H1 (cell line): ENCODE data around the gene ANKS1A. TPM values are rescaled to one million over a fixed set of nuclear protein-coding genes. Genes with fewer than 3 reads are reported as not detected.

Experiments used
- CTCF ChIA-PET: fragments of 300-600 bp; sonication (Branson Sonifier 250); formaldehyde crosslinking; loops from one replicate; lab custom pipeline; 2021; ENCODE audit not compliant: partially characterized antibody; lab: Charles Lee
- POLR2A ChIA-PET: fragments of 300-600 bp; sonication (Branson Sonifier 250); formaldehyde crosslinking; loops from one replicate; lab custom pipeline; 2021; ENCODE audit warnings: inconsistent platforms; ENCODE audit not compliant: partially characterized antibody; lab: Charles Lee
- DNase-seq, 2 experiments: peaks; one replicate each; pipeline versions ENCODE4 v3.0.0 to v3.0.0-alpha.2; 2010 to 2022; ENCODE audit warnings: low spot score in 2 of 2, low read depth in 1 of 2, mixed read lengths in 1 of 2
- FAIRE-seq: peaks from 2 replicates; lab custom pipeline; 2011; peaks lifted over from hg19 to GRCh38; lab: Jason Lieb, UNC
- H2AFZ ChIP-seq: 2 replicates; pipeline ENCODE4 v1.8.1; 2012; ENCODE audit warnings: low read length, inconsistent platforms
- H2AK5ac ChIP-seq: 2 replicates; pipeline ENCODE4 v1.6.1; 2013; ENCODE audit warnings: low read depth, low read length
- H2BK120ac ChIP-seq: replicated peaks from 2 replicates; pipeline ENCODE3; 2013; ENCODE audit warnings: low read depth, low read length, inconsistent platforms
- H2BK12ac ChIP-seq: 2 replicates; pipeline ENCODE4 v1.6.1; 2013; ENCODE audit warnings: low read depth, low read length
- H2BK15ac ChIP-seq: 2 replicates; pipeline ENCODE4 v1.6.1; 2013; ENCODE audit warnings: low read length
- H2BK20ac ChIP-seq: 2 replicates; pipeline ENCODE4 v1.6.1; 2013; ENCODE audit warnings: low read length
- H2BK5ac ChIP-seq: 2 replicates; pipeline ENCODE4 v1.6.1; 2013; ENCODE audit warnings: low read depth, low read length
- H3K14ac ChIP-seq: 2 replicates; pipeline ENCODE4 v1.6.1; 2013; ENCODE audit warnings: inconsistent platforms; ENCODE audit not compliant: insufficient read length
- H3K18ac ChIP-seq: 2 replicates; pipeline ENCODE4 v1.6.1; 2013; ENCODE audit warnings: low read length; ENCODE audit errors: extremely low read depth
- H3K23ac ChIP-seq: 2 replicates; pipeline ENCODE4 v1.6.1; 2013; ENCODE audit warnings: inconsistent platforms; ENCODE audit not compliant: insufficient read length
- H3K23me2 ChIP-seq: 2 replicates; pipeline ENCODE4 v1.6.1; 2013; ENCODE audit warnings: low read depth, low read length
- H3K27ac ChIP-seq: 2 replicates; pipeline ENCODE4 v1.6.1; 2011; ENCODE audit warnings: low read depth, low read length, inconsistent platforms
- H3K27me3 ChIP-seq, 4 experiments: replicated peaks in 1 of 4; 1 replicate in 1 of 4; 2 replicates in 3 of 4; pipeline versions ENCODE4 v1.6.1 to v1.8.1; 2011 to 2013; ENCODE audit warnings: low read length in 3 of 4, mild to moderate bottlenecking in 3 of 4, inconsistent platforms in 2 of 4, mixed read lengths in 2 of 4, moderate library complexity in 1 of 4; ENCODE audit not compliant: control insufficient read depth in 3 of 4, insufficient read depth in 3 of 4; ENCODE audit errors: extremely low read depth in 1 of 4
- H3K36me3 ChIP-seq, 4 experiments: 2 replicates each; pipeline versions ENCODE4 v1.6.1 to v1.8.1; 2011 to 2013; ENCODE audit warnings: mild to moderate bottlenecking in 4 of 4, low read length in 3 of 4, moderate library complexity in 2 of 4, control low read depth in 1 of 4, inconsistent platforms in 1 of 4; ENCODE audit not compliant: insufficient read depth in 4 of 4, control insufficient read depth in 2 of 4
- H3K4ac ChIP-seq: replicated peaks from 2 replicates; pipeline ENCODE3; 2013; ENCODE audit warnings: low read length, low read depth, mixed read lengths, inconsistent platforms; ENCODE audit not compliant: insufficient read length
- H3K4me1 ChIP-seq, 4 experiments: replicated peaks in 1 of 4; 1 replicate in 1 of 4; 2 replicates in 3 of 4; pipeline versions ENCODE4 v1.6.1 to v1.8.1; 2011 to 2013; ENCODE audit warnings: low read length in 3 of 4, inconsistent platforms in 2 of 4, mixed read lengths in 1 of 4; ENCODE audit not compliant: insufficient read depth in 4 of 4, control insufficient read depth in 3 of 4
- H3K4me2 ChIP-seq, 2 experiments: 2 replicates each; pipeline versions ENCODE4 v1.6.1 to v1.8.1; 2011 to 2013; ENCODE audit warnings: low read depth in 2 of 2, low read length in 2 of 2, control low read depth in 1 of 2, inconsistent platforms in 1 of 2, mild to moderate bottlenecking in 1 of 2; ENCODE audit not compliant: insufficient read depth in 1 of 2
- H3K4me3 ChIP-seq, 4 experiments: fragments of 200-600, 300-600 bp in 1 of 4; sonication (generic), shearing (Covaris generic), sonication (Bioruptor Twin) in 1 of 4; 2 replicates each; pipeline versions ENCODE4 v1.5.1 to v1.8.1; 2011 to 2016; ENCODE audit warnings: low read length in 4 of 4, low read depth in 3 of 4, control low read depth in 2 of 4, inconsistent platforms in 2 of 4, mild to moderate bottlenecking in 2 of 4, mixed read lengths in 1 of 4, moderate library complexity in 1 of 4; ENCODE audit not compliant: insufficient read depth in 2 of 4; ENCODE audit errors: extremely low read depth in 1 of 4
- H3K56ac ChIP-seq: replicated peaks from 2 replicates; pipeline ENCODE3; 2013; ENCODE audit warnings: low read depth, mild to moderate bottlenecking, mixed read lengths, low read length, inconsistent platforms; ENCODE audit not compliant: insufficient read length
- H3K79me1 ChIP-seq: 2 replicates; pipeline ENCODE4 v1.6.1; 2013; ENCODE audit warnings: low read depth, low read length, control low read depth
- H3K79me2 ChIP-seq, 2 experiments: 2 replicates each; pipeline versions ENCODE4 v1.6.1 to v1.8.1; 2012 to 2013; ENCODE audit warnings: low read length in 2 of 2, mild to moderate bottlenecking in 2 of 2, inconsistent platforms in 1 of 2; ENCODE audit not compliant: insufficient read depth in 2 of 2, control insufficient read depth in 1 of 2
- H3K9ac ChIP-seq, 4 experiments: replicated peaks in 1 of 4; 1 replicate in 1 of 4; 2 replicates in 3 of 4; pipeline versions ENCODE4 v1.6.1 to v1.8.1; 2011 to 2013; ENCODE audit warnings: low read depth in 3 of 4, low read length in 3 of 4, control low read depth in 2 of 4, mild to moderate bottlenecking in 2 of 4, moderate library complexity in 2 of 4, inconsistent platforms in 1 of 4; ENCODE audit errors: extremely low read depth in 1 of 4
- H3K9me3 ChIP-seq, 2 experiments: 2 replicates each; pipeline versions ENCODE4 v1.6.1 to v1.8.1; 2012 to 2013; ENCODE audit warnings: mild to moderate bottlenecking in 2 of 2, moderate library complexity in 2 of 2, control low read depth in 1 of 2, inconsistent platforms in 1 of 2, low read depth in 1 of 2, low read length in 1 of 2, mixed read lengths in 1 of 2; ENCODE audit not compliant: insufficient read depth in 2 of 2
- H4K20me1 ChIP-seq, 2 experiments: replicated peaks in 1 of 2; 2 replicates each; pipeline versions ENCODE3 to v1.8.1; 2011 to 2013; ENCODE audit warnings: inconsistent platforms in 2 of 2, low read length in 2 of 2, mild to moderate bottlenecking in 1 of 2; ENCODE audit not compliant: insufficient read depth in 2 of 2, control insufficient read depth in 1 of 2
- H4K5ac ChIP-seq: 2 replicates; pipeline ENCODE4 v1.6.1; 2013; ENCODE audit warnings: low read length, low read depth, mixed read lengths, inconsistent platforms; ENCODE audit not compliant: insufficient read length
- H4K8ac ChIP-seq: 2 replicates; pipeline ENCODE4 v1.8.0; 2013; ENCODE audit warnings: mild to moderate bottlenecking, moderate library complexity, low read length, inconsistent platforms; ENCODE audit not compliant: insufficient read depth; ENCODE audit errors: extremely low read depth
- H4K91ac ChIP-seq: replicated peaks from 2 replicates; pipeline ENCODE3; 2013; ENCODE audit warnings: low read length, mixed read lengths, inconsistent platforms; ENCODE audit not compliant: insufficient read length
- ASH2L ChIP-seq: fragments of 200-600, 300-600 bp; sonication (generic); IDR thresholded peaks from one replicate; pipeline ENCODE4 v1.7.1; 2017; ENCODE audit warnings: low read length
- EP300 ChIP-seq, 2 experiments: IDR thresholded peaks; 1 replicate in 1 of 2; 2 replicates in 1 of 2; pipeline ENCODE4 v1.6.1; 2011 to 2012; ENCODE audit warnings: low read depth in 2 of 2, low read length in 2 of 2, mild to moderate bottlenecking in 2 of 2, borderline replicate concordance in 1 of 2, inconsistent platforms in 1 of 2, moderate library complexity in 1 of 2
- EZH2 ChIP-seq: fragments of 200-600 bp; sonication (generic); IDR thresholded peaks from 2 replicates; pipeline ENCODE4 v1.7.1; 2012; ENCODE audit warnings: low read depth, mild to moderate bottlenecking, moderate library complexity, low read length, inconsistent platforms; ENCODE audit not compliant: severe bottlenecking
- FOSL1 ChIP-seq: IDR thresholded peaks from 2 replicates; pipeline ENCODE4 v1.6.1; 2011; ENCODE audit warnings: mild to moderate bottlenecking, low read depth, low read length, moderate library complexity; ENCODE audit not compliant: insufficient read depth
- JUN ChIP-seq: IDR thresholded peaks from 2 replicates; pipeline ENCODE4 v1.6.1; 2011; ENCODE audit warnings: low read depth, mild to moderate bottlenecking, improper control_type of control experiment, low read length
- MAFK ChIP-seq: IDR thresholded peaks from 2 replicates; pipeline ENCODE4 v1.6.1; 2012; ENCODE audit warnings: low read depth, mild to moderate bottlenecking, improper control_type of control experiment, low read length
- RAD21 ChIP-seq, 2 experiments: IDR thresholded peaks in 1 of 2; conservative IDR thresholded peaks in 1 of 2; 2 replicates each; pipeline ENCODE4 v1.6.1; 2011; ENCODE audit warnings: low read depth in 2 of 2, low read length in 2 of 2, improper control_type of control experiment in 1 of 2, inconsistent platforms in 1 of 2, mild to moderate bottlenecking in 1 of 2, moderate library complexity in 1 of 2
- SAP30 ChIP-seq: fragments of 300-600 bp; sonication (generic); IDR thresholded peaks from 2 replicates; pipeline ENCODE4 v1.7.1; 2012; ENCODE audit warnings: low read length, moderate library complexity, mild to moderate bottlenecking, inconsistent platforms; ENCODE audit not compliant: insufficient read depth, insufficient replicate concordance
- WGBS, 2 experiments: shearing (Covaris generic) in 1 of 2; methylation state at CpG; one replicate each; pipeline versions ENCODE4 v1.1.6 to v1.1.7; 2013 to 2015; ENCODE audit warnings: low lambda C conversion rate in 2 of 2, mixed read lengths in 2 of 2, inconsistent platforms in 1 of 2, low coverage in 1 of 2, missing lambda C conversion rate in 1 of 2; ENCODE audit not compliant: insufficient replicate concordance in 2 of 2, insufficient coverage in 1 of 2, insufficient read length in 1 of 2; ENCODE audit errors: extremely low coverage in 1 of 2, missing lambda C conversion rate in 1 of 2; 5-methylcytosine and 5-hydroxymethylcytosine counted together
- polyA plus RNA-seq, 7 experiments: library from polyadenylated mRNA; depleted of rRNA in 3 of 7; stranded (reverse) in 5 of 7; unstranded in 2 of 7; fragments of >200 nt in 5 of 7; fragments of 200-250 nt in 2 of 7; gene quantifications; 1 replicate in 5 of 7; 2 replicates in 1 of 7; 4 replicates in 1 of 7; pipeline versions ENCODE4 v1.2.1 to v1.2.3, GENCODE V29; 2011 to 2013; ENCODE audit warnings: missing spikeins in 2 of 7, mixed read lengths in 2 of 7
- total RNA-seq: library from RNA; stranded (reverse); fragmentation: NEBNext Ultra II Directional; extraction: Animal tissue kit (Norgen Biotek cat#: 25700); gene quantifications from 2 replicates; pipeline ENCODE4 v1.2.1, GENCODE V29; 2021
- TF ChIP-seq, protein P1 (sequence below): IDR thresholded peaks from 2 replicates; pipeline ENCODE4 v1.6.1; 2011; ENCODE audit warnings: low read length, improper control_type of control experiment

Gene ANKS1A
- total and polyA plus RNA-seq, 2 of the 8 experiments (the other 6 are each of a cell fraction or from before 2014, with no cell fraction given), result 9.8 to 30.9 TPM

DNA sequence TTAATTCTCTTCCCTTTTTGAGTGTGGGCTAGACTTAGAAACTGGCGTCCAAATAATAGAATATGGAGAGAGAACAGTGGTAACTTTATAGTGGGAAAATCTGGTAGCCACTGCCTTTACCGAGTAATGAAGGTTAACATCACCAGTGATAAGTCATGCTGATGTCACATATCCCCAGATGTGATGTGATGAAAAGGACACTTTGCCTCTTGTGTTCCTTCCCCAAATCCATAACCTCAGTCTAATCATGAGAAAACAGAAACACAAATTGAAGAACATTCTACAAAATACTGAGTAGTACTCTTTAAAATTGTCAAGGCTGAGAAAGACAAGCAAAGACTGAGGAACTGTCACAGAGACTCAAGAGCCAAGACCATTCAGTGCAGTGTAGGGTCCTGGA, 17.8 kb downstream of the ANKS1A start:
- H3K23me2 ChIP-seq, result no peaks in the 10 kb centered on the region
- H3K36me3 ChIP-seq, result no peaks in the 10 kb centered on the region
- H3K4me3 ChIP-seq, result no peak overlapping the region
- H3K18ac ChIP-seq, result no peak overlapping the region
- H3K27ac ChIP-seq, result no peak overlapping the region
- H3K9ac ChIP-seq, result no peak overlapping the region
- no peak overlapping the region for H2BK120ac ChIP-seq
- H2BK12ac ChIP-seq, result no peak overlapping the region
- H4K5ac ChIP-seq, result no peak overlapping the region
- H3K4me1 ChIP-seq, result no peaks in the 10 kb centered on the region
- no peak for DNase-seq
- no peak for FAIRE-seq
- H4K20me1 ChIP-seq, result peaks cover 7% of the 10 kb centered on the region in 2 experiments
- 77% methylated on average over 2 of the region's 2 CpGs; no CpG with 5 or more reads in 1 of the 2 experiments for WGBS, 2 experiments
- CTCF ChIA-PET, result interaction anchor here (1.5 to 1.6 kb wide), 2 partner anchors 54 to 233 kb away, joined by 3 to 5 read pairs; no protein-coding TSS in a partner anchor
- POLR2A ChIA-PET, result interaction anchor here (1.5 kb wide), 1 partner anchor 15 kb away, joined by 4 read pairs; no protein-coding TSS in a partner anchor
- H3K9me3 ChIP-seq, result peaks cover 0 to 2% of the 10 kb centered on the region in 2 experiments; a peak in 1 of 4 replicates
- no peak overlapping the region for H3K56ac ChIP-seq
- H4K8ac ChIP-seq, result no peak overlapping the region
- H2AK5ac ChIP-seq, result no peak overlapping the region
- no peak overlapping the region for H3K4ac ChIP-seq
- no peak overlapping the region for H4K91ac ChIP-seq
- no peak overlapping the region for H2BK15ac ChIP-seq
- no peaks in the 10 kb centered on the region for H3K27me3 ChIP-seq
- no peak overlapping the region for H2BK5ac ChIP-seq
- peaks cover 3% of the 10 kb centered on the region for H3K79me1 ChIP-seq
- H3K4me2 ChIP-seq, result no peak overlapping the region
- H3K14ac ChIP-seq, result no peak overlapping the region
- no peak overlapping the region for H2BK20ac ChIP-seq
- peaks cover 0 to 78% of the 10 kb centered on the region in 2 experiments; a peak in 2 of 4 replicates for H3K79me2 ChIP-seq
- no peak overlapping the region for H3K23ac ChIP-seq
- H2AFZ ChIP-seq, result no peak overlapping the region
- TF ChIP-seq, protein P1, sequence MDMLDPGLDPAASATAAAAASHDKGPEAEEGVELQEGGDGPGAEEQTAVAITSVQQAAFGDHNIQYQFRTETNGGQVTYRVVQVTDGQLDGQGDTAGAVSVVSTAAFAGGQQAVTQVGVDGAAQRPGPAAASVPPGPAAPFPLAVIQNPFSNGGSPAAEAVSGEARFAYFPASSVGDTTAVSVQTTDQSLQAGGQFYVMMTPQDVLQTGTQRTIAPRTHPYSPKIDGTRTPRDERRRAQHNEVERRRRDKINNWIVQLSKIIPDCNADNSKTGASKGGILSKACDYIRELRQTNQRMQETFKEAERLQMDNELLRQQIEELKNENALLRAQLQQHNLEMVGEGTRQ, result no peak
- TF ChIP-seq MAFK, result no peak
- TF ChIP-seq FOSL1, result no peak
- TF ChIP-seq RAD21 (IDR thresholded peaks at IDR 0.05 in 1 of 2, conservative IDR thresholded peaks at IDR 0.05 in 1 of 2; ENCODE audit: low read depth in 2 of 2, low read length in 2 of 2), result no peak
- TF ChIP-seq EZH2, result no peak
- no peak for TF ChIP-seq EP300 (IDR thresholded peaks at IDR 0.05; ENCODE audit: borderline replicate concordance in 1 of 2, low read depth in 2 of 2, low read length in 2 of 2)
- no peak for TF ChIP-seq SAP30
- no peak for TF ChIP-seq ASH2L
- no peak for TF ChIP-seq JUN
